ENCODE data around the gene IL12RB1.

- TF ChIP-seq EZH2 (conservative IDR thresholded peaks at IDR 0.05; ENCODE audit: low read depth, low read length) (no peak), ZNF431 (CRISPR knock-in tag; IDR thresholded peaks at IDR 0.05; ENCODE audit: borderline replicate concordance, low read depth) (no peak)
Observed at GRCh38 chr19:18121166-18121565, 34.4 kb upstream of the IL12RB1 start.
